HG03575 (cell line): ENCODE results near the gene CAPN13.
"Not testable (repeated sequence)": the region's sequence is repeated elsewhere in the genome, so short reads cannot be mapped to it uniquely, and the experiment has no call there.

Experiments used
- ATAC-seq: cut with Tn5 transposase; IDR thresholded peaks from one replicate; pipeline ENCODE4 v1.9.1; 2021; ENCODE audit not compliant: unreplicated experiment, insufficient number of reproducible peaks, low FRiP score; ENCODE audit errors: extremely low read depth

CAPN13 gene

DNA sequence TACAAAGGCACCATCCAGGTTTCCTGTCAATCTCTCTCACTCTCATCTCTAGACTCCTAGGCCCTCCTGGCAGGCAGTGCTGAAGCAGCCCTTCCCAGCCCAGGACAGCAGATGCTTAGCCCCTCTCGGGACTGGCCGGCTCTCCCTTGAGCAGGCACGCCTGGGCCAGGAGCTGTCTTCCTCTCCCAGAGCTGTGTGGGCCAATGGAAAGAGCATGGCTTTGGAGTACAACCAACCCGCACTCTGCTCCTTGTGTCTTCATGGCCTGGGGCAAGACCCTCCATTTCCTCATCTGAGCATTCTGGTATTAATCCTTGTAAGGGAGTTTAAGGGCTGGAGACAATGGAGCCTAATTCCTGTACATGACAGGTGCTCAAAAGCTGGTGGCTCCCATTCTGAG, 97.2 kb downstream of the CAPN13 start:
- no peak for ATAC-seq

DNA sequence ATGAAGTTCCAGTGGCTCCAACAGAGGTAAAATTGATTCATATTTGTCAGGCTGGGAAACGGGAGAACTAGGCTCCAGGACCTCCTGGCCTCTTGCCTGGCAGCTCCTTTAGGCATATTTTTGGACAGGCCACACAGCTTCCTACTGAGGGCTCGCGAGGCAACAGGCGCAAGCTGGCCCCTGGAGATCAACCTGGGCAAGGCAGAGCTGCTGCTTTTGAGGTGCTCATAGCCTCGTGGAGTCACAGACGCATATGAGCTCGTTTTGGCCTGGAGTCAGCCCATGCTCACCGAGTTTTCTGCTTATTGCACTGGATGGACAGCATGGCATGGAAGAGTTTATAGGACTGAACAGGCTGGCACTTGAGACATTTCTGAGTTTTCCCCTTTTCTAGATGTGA, 97.7 kb downstream of the CAPN13 start:
- no peak for ATAC-seq

DNA sequence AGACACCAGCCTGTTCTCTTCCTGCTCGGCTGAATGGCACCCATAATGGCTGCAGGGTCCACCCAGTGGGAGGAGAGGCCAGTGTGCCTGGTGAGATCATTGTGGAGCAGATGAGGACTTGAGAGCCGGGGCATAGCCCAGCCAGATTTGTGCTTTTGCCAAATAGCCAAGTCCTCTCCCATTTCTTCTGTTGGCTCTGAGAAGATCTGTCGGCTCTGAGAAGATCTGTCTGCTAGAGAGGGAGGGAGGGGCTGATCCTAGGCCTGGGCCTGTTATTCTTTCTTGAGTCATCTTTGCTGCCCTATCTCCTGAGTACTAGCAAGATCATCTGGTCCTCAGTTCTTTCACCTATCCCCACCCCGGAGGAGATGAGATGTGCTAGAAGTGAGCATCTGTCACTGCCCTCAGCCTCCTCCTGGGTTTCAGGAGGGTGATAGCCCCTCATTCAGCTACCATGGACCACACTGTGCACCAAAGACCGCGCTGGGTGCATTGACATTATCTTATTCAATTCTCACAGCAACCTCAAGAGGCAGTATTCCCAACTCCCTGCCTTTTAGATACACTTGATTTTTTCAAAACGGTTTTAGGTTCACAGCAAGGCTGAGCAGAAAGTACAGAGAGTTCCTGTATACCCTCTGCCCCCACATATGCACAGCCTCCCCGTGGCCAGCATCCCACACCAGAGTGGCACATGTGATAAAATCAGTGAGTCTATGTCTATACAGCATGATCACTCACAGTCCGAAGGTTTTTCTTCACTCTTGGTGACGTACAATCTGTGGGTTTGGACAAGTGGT, 98.6 kb downstream of the CAPN13 start:
- no peak for ATAC-seq

GRCh38 chr2:30707304-30707903, 99.8 kb downstream of the CAPN13 start:
- no peak for ATAC-seq

GRCh38 chr2:30706534-30707303, 100.5 kb downstream of the CAPN13 start:
- no peak for ATAC-seq

DNA sequence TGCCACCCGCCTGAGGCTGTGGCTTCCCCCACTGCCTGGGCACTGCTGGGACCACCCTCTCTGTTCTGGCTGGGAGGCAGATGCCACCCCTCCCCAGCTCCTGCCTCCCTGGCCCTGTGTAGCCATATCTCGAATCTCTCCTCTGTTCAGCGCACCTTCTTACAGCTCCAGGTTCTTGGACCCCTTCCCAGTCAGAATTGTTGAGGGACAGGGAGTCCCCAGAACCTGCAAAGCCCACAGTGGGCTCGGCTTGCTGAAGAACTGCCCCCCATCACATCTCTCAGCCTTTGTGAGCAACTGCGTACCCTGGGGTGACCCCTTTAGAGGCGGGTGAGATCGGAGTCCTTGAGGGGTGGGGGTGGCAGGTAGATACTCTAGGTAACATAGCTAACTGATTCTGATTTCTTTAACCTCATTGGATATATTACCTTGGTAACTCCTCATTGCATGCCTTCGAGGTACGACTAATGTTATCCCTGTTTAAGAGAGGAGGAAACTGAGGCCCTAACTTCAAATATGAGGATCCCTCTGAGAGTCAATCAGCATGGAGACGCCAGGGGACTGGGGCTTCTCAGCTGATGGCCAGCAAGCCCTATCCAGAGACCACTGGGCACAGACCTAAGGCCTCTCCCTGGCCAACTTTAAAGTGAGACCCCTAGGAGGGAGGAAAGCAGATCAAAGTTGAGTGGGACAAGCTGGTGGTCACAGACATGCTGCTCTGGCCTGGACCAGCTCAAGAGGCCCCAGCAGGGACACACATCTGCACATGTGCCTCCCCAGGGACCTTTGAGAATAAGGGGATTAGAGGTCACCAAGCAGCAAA, 101.3 kb downstream of the CAPN13 start:
- no peak for ATAC-seq

- no peak for ATAC-seq
Observed at GRCh38 chr2:30705056-30705455, 102.2 kb downstream of the CAPN13 start.

GRCh38 chr2:30704309-30705020, 102.8 kb downstream of the CAPN13 start:
- ATAC-seq = no peak

DNA sequence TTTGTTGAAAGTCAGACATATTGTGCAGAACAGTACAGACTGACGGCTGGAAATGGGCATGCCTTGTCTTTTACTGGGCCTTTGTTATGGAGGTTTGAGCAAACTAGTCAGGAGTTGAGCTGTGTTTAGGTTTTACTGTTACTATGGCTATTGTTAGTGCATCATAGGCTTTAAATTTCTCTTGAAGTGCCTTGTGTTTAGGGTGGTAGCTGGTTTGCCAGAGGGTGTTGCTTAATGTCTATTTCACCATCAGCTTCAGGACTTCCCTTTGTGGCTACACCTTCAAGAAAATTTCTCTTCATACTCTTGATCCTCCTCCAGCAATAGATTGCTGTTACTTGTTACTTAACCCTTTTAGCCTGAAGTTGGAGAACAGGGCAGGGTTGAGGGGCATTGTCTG, 104.6 kb downstream of the CAPN13 start:
- no peak for ATAC-seq

DNA sequence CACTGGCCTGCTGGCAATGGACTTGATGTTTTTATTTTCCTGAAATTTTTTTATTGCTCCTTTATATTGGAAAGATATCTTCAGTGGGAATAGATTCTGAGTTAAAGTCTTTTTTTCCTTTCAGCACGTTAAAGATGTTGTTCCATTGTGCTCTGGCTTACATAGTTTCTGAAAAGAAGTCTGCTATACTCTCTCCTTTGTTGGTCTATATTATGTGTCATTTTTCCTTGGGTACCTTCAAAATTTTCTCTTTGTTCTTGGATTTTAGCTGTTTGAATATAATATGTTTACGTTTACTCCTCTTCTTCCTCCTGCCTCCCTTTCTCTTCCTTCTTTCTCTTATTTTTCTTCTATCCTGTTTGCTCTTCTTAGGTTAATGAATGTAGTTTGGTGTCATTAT, 105.5 kb downstream of the CAPN13 start:
- no peak for ATAC-seq

- ATAC-seq = not testable (repeated sequence)
Observed at GRCh38 chr2:30697242-30698103, 109.8 kb downstream of the CAPN13 start.

DNA sequence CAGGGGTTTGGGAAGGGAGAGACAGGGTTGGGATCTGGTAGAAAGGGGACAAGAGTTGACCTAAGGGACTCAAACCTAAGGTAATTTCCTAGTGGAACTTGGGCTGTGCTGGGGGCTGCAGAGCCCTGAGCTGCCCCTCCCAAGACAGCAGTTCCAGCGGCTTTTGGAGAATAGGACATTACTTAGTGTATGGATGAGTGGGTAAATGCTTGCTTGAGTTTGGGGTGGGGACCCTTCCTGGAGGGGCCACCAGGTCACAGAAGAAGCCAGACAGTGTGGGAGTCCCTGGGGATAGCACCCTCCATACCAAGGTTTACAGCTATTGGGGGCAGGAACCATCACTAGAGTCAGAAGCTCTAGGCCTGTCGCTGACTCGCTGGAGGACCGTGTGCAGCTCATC, 111.5 kb downstream of the CAPN13 start:
- no peak for ATAC-seq

GRCh38 chr2:30694286-30695055, 112.8 kb downstream of the CAPN13 start:
- no peak for ATAC-seq

- ATAC-seq = no peak
Observed at GRCh38 chr2:30693821-30694281, 113.4 kb downstream of the CAPN13 start.

DNA sequence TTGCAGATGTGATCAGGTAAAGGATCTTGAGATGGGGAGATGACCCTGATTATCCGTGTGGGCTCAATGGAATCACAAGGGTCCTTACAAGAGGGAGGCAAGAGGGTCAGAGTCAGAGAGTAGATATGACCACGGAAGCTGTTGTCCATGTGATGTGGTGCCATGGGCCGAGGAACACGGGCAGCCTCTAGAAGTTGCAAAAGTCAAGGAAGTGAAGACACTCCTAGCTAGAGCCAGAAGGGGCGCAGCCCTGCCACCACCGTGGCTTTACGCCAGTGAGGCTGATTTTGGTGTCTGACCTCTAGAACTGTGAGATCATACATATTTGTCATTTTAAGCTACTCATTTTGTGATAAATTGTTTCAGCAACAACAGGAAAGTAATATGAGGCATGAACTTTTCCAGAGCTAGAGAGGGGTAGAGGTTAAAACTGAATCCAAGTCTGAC, 114.4 kb downstream of the CAPN13 start:
- no peak for ATAC-seq

DNA sequence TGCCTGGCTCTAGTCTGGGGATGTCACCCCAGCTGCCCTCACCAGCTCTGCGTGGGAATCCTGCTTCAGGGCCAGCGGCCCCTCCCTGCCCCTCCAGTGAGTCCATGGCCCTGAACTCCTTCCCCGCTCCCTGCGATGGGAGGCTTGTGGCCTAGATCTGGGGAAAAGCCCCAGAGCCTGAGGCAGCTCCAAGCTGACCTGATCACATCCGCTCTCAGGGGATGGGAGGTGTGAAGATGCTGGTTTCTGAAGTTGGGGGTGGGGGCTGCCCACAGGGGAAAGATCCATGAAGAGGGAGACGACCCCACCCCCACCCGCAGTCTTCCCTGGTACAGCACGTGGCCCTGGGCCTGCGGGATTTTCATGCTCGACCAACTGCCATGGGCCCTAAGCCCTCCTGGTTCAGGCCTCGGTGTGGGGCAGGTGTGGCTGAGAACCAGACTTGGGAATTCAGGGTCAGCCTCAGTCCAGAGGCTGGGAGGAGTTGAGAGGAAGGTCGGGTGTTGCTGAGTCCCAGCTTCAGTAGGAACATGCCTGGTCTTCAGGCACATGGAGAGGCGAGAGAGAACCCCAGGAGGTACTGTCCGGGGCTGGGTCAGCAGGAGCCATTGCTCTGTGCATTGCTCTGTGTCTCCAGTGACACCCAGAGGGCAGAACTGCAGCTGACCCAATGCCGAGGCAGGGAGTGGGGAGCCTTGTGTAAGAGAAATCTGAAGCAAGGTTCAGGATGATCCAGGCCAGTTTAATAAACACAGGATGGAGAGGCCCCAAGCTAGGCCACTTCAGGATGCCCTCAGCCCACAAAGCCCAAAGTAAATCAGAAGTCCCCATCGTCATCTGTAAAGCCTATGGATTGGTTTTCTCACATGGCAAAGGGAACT, 115.1 kb downstream of the CAPN13 start:
- ATAC-seq = no peak
